HEK293T (cell line): ENCODE results near the gene FAM168B.

Experiments
- BHLHE40 ChIP-seq: fragments of 450-650 bp; IDR thresholded peaks from 2 replicates; pipeline ENCODE4 v1.6.1; 2016; ENCODE audit warnings: mild to moderate bottlenecking, moderate library complexity, borderline replicate concordance
- CTBP1 ChIP-seq: fragments of 450-650 bp; IDR thresholded peaks from 2 replicates; pipeline ENCODE4 v1.6.1; 2016; ENCODE audit warnings: borderline replicate concordance
- FOXA1 ChIP-seq: fragments of 450-650 bp; IDR thresholded peaks from 2 replicates; pipeline ENCODE4 v1.6.1; 2016; ENCODE audit warnings: mild to moderate bottlenecking
- FOXK2 ChIP-seq: fragments of 450-650 bp; IDR thresholded peaks from 2 replicates; pipeline ENCODE4 v1.6.1; 2016; ENCODE audit warnings: mild to moderate bottlenecking
- HDGF ChIP-seq: fragments of 450-650 bp; IDR thresholded peaks from 2 replicates; pipeline ENCODE4 v1.6.1; 2017; ENCODE audit warnings: antibody characterized with exemption, borderline replicate concordance
- L3MBTL2 ChIP-seq: fragments of 450-650 bp; conservative IDR thresholded peaks from 2 replicates; pipeline ENCODE4 v1.6.1; 2016; ENCODE audit warnings: mild to moderate bottlenecking
- TARDBP ChIP-seq: fragments of 450-650 bp; IDR thresholded peaks from 2 replicates; pipeline ENCODE4 v1.6.1; 2016
- ZNF384 ChIP-seq: fragments of 450-650 bp; IDR thresholded peaks from 2 replicates; pipeline ENCODE4 v1.6.1; 2016
- TF ChIP-seq, protein P1 (sequence below): fragments of 450-650 bp; IDR thresholded peaks from 2 replicates; pipeline ENCODE4 v1.6.1; 2016

DNA sequence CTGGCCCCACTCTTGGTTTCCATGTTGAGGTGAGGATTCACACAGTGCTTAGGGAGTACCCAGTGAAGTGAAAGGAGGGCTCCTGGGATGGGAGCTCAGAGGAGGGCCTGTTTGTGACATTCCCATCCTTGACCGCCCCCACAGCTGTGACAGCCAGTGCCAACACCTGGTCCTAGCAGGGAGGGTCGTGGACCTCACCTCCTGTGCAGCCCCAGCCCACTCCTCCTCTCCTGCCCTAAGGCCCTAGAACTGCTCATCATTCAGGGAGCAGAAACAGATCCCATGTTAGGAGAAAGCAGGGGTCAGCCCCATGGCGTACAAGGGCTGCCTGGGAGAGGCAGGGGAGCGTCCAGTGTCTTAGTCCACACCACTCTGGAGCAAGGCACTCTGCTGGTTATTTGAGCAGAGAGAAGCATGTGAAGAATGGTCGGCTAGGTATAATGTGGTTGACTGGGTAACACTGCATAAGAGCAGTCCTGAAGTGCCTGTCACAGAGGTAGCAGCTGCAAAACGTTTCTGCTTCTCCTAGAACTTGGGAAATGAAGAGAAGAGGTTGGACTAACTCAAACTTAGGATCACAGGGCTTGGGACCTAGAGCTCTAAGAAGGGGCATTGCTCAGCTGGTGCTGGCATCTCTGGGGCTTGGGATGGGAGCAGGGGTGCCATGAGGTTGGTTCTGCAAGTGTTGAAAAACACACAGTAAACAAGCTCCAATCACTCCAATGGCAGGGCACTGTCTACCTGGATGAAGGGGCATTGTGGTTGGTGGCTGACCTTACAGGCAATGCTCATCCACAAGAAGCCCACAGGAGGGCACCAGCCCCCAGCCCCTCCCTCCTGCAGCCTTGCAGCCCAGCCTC, 55.6 kb downstream of the FAM168B start:
- TF ChIP-seq FOXK2 (no peak), L3MBTL2 (no peak), ZNF384 (no peak), FOXA1 (no peak), HDGF (no peak), BHLHE40 (no peak), TARDBP (no peak), CTBP1 (no peak)
- TF ChIP-seq, protein P1, sequence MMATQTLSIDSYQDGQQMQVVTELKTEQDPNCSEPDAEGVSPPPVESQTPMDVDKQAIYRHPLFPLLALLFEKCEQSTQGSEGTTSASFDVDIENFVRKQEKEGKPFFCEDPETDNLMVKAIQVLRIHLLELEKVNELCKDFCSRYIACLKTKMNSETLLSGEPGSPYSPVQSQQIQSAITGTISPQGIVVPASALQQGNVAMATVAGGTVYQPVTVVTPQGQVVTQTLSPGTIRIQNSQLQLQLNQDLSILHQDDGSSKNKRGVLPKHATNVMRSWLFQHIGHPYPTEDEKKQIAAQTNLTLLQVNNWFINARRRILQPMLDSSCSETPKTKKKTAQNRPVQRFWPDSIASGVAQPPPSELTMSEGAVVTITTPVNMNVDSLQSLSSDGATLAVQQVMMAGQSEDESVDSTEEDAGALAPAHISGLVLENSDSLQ = no peak
